Vagina (tissue), 2 donors: ENCODE results near the gene TMPRSS4.

Experiments
- CTCF ChIP-seq, 3 experiments: fragments of 450-650 bp in 2 of 3; fragments of 200-600 bp in 1 of 3; sonication (generic) in 1 of 3; IDR thresholded peaks; one replicate each; pipeline ENCODE4 v1.5.1; 2017 to 2019; ENCODE audit warnings: antibody characterized with exemption in 3 of 3, mild to moderate bottlenecking in 2 of 3, moderate library complexity in 2 of 3
- POLR2A ChIP-seq, 2 donors: fragments of 450-650 bp; IDR thresholded peaks; one replicate each; pipeline ENCODE4 v1.6.1; 2017; ENCODE audit warnings: antibody characterized with exemption in 2 of 2, mild to moderate bottlenecking in 2 of 2, moderate library complexity in 2 of 2
- POLR2AphosphoS5 ChIP-seq, 2 donors: sonication (generic); formaldehyde crosslinking; IDR thresholded peaks; one replicate each; pipeline ENCODE4 v1.9.0; 2017; ENCODE audit warnings: antibody characterized with exemption in 2 of 2, mild to moderate bottlenecking in 2 of 2, low read depth in 1 of 2; ENCODE audit not compliant: insufficient read depth in 1 of 2

- TF ChIP-seq CTCF (IDR thresholded peaks at IDR 0.05) (no peak), POLR2A (IDR thresholded peaks at IDR 0.05) (no peak), POLR2AphosphoS5 (IDR thresholded peaks at IDR 0.05; ENCODE audit: insufficient read depth in 1 of 2, low read depth in 1 of 2) (no peak)
Observed at GRCh38 chr11:118091690-118092089, 14.8 kb downstream of the TMPRSS4 start.
